GM21529 (cell line): ENCODE data around the gene VWA1.

Experiments used
- ATAC-seq: cut with Tn5 transposase; IDR thresholded peaks from one replicate; pipeline ENCODE4 v1.9.1; 2021; ENCODE audit not compliant: unreplicated experiment

Gene VWA1, protein sequence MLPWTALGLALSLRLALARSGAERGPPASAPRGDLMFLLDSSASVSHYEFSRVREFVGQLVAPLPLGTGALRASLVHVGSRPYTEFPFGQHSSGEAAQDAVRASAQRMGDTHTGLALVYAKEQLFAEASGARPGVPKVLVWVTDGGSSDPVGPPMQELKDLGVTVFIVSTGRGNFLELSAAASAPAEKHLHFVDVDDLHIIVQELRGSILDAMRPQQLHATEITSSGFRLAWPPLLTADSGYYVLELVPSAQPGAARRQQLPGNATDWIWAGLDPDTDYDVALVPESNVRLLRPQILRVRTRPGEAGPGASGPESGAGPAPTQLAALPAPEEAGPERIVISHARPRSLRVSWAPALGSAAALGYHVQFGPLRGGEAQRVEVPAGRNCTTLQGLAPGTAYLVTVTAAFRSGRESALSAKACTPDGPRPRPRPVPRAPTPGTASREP

DNA sequence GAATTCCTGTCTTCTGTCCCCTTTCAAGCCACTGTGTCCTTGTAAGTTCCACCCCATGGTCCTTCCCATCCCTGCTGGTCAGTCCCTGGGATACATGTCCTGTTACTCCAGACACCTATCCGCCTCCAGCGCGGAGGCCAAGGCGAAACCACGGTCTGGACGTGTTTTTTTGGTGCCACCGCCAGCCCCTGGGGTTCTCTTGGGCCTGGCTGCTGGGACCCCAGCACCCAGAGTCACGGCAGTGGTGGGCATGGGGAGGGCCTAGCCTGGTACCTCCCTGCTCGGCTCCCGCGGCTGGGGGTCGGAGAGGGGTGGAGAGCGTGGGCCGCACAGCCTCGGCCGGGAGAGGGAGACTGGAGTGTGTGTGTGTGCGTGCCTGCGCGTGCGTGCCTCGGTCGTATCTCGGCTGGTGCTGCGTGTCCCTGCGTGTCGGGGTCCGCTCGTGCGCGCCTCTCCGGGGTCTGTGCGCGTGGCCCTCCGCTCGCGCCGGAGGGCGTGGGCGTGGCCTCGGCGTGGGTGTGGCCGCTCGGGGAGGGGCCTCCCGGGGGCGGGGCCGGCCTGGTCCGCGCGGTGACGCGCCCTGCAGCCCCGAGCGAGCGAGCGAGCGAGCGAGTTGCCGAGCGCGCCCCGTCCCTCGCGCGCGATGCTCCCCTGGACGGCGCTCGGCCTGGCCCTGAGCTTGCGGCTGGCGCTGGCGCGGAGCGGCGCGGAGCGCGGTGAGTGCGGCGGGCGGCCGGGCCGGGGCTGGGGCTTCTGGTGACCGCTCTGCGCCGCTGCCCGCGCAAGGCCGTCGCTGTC is at the start of gene VWA1:
TSS of gene VWA1 (plus strand) at position 585 of the 798 bp plus-strand sequence. CDS start at position 644, 59 bp downstream.
- no peak for ATAC-seq

DNA sequence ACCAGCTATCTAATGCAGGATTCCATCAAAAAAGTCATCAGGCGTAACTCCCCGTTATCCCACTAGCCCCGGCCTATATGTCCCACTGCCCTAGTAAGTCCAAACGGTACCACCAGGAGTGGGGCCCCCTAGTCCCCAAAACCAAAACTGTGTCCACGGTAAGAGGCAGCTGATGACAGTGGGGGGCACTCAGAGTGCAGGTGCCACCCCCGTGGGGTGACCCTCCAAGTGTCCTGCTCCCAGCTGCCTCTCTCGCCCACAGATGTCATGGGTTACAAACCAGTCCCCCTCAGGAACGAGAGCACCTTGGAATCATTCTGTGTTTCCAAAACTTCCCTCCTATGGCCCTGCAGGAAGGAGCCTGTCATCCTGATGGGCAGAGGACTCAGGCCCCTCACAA is 49.6 kb upstream of the VWA1 start:
- ATAC-seq: no peak

DNA sequence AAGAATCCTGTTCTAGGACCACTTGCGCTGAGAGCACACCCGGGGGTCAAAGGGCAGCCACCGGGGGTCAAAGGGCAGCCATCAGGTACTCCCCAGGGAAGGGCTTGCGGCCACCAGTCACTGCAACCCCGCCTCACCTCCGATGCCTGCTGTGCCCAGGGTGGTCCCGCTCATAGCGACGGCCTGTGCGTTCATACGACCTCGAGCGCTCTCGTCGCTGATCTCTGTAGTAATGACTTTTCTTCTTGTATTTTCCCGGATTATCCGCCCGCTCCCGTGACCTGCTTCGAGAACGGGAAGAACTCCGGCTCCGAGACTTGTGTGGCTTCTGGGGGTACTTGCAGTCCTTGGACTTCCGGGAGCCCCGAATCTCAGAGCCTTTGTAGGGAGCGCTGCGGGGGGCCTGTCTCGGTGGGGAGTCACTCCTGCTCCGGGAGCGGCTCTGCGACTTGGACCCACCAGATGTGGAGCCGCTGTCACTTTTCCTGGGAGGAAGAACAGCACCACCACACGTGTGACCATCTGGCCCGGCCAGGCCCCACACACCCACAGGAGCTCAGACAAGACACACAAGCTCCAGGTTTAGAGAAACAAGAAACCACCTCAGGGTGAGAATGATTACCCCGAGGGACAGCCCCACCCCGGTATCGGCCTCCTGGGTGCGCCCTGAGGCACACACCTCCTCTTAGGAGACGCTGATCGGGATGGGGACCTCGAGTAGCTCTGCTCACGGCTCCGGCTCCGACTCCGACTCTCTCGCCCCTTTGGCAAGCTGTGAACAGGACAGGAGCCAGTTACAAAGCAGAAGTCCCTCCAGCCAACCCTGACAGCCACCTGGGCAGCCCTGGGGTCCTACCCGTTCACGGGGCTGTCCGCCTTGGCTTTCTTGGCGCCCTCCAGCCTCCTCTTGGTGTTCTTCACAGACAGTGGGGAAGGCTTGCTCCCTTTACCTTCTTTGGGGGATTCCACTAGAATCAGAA is 48.1 kb upstream of the VWA1 start:
- no peak for ATAC-seq

DNA sequence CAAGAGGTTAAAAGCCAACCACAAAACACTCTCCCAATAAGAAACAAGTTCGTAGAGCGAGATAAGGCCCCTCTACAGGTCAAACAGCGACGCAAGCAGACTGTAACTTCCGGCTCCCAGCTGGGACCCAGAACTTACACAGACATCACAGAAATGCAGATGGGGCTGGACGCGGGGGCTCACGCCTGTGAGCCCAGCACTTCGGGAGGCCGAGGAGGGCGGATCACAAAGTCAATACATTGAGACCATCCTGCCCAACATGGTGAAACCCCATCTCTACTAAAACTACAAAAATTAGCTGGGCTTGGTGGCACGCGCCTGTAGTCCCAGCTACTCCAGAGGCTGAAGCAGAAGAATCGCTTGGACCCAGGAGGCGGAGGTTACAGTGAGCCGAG is 47.4 kb upstream of the VWA1 start:
- ATAC-seq: no peak

DNA sequence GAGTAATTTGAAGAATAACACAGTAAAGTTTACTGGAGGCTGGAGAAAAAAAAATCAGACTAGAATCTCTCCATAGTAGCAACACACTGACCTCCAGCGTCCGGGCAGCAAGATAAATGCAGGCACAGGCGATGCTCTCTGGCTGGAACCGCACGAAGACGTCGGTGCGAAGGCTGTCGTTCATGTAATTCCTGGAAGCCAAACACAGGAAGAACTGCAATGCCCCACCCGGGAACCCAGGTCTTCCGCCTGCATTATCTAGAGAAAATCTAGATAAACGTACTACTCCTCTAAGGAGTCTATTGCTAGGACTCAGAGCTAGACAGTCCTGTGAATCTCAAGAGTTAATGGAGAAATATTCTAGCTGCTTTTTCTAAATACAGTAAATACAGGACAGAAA is 44.8 kb upstream of the VWA1 start:
- ATAC-seq: no peak

DNA sequence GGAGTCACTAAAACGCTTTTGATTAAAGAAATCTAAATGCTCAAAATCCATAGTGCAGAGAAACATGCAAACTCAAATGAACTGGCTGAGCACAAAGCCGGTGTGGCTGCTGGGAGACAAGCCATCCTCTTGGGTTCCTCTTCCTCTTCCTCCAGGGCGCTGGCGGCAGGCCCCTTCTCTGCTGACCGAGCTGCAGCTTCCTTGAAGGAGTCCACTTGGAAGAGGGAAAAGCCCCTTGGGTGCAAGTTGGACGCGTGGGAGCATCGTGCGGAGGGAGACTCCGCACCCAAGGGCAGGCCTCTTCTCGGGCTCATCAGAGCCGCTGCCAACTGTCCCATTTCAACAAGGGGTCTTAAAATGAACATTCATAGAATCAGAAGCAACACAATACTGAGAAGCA is 44.3 kb upstream of the VWA1 start:
- ATAC-seq: no peak

DNA sequence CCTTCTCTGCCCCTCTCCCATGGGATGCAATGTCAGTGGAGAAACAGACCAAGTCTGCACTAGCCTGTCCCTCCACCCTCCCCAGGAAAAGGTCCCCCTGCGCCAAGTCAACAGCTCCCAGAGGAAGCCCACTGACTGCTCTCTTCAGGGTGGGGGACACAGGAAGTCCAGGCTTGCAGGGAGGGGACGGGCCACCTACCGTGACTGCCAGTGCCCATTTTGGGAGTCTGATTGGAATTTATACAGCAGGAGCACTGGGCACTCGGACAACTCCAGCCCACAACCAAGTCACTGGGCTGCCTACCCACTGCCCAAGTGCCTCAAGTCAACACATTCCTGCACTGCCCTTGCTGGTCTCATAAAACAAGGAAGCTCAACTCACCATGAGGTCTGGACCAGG is 42.5 kb upstream of the VWA1 start:
- no peak for ATAC-seq

DNA sequence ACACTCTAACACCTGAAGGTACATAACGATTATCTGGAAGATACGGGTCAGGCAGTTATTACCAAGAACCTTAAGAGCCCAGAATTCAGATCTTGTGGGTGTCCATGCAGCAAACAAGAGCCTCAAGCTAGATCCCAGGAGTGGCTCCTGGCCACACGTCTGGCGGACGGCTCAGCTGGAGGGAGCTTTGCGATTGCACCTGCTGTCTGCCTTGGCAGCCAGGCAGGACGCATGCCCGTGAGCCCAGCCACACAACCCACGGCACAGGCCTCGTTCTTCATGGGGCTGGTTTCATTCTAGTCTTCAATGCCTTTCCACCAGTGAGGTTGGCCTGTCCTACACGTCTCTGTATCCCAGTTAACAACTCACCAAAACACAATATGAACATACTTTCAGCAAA is 42.1 kb upstream of the VWA1 start:
- ATAC-seq: no peak

DNA sequence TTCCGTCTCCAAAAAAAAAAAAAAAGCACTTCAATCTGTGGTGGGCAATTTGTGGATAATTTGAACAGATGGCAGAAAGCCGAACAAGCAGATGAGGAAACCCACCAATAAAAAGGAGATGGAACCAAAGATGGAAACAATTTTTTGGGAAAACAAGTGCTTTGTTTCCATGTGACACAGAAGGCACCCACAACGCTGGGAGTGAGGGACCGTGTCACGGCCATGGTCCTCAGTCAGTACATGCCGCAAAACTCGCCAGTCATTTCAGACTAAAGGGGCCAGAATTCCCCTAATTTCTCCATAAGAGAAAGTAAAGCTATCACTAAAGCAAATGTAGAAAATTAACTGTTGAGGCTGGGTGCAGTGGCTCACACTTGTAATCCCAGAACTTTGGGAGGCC is 41.4 kb upstream of the VWA1 start:
- ATAC-seq: no peak

DNA sequence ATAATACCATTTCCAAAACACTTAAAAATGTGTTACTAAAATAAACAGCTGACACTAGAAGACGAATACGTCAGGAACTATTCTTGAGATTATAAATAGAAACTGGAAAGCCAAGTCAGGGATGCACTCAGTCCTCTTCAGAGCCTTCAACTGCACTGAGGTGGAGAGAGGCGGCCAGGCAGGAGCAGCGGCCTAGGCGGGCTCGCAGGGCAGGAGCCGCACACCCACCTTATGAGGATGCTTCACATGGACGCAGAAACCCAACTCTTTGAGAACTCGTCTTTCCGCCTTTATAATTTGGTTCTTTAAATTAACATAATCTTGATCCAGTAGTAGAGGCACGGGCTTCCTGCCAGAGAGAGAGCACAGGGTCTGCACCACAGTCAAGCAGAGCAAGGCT is 40.3 kb upstream of the VWA1 start:
- ATAC-seq: no peak

DNA sequence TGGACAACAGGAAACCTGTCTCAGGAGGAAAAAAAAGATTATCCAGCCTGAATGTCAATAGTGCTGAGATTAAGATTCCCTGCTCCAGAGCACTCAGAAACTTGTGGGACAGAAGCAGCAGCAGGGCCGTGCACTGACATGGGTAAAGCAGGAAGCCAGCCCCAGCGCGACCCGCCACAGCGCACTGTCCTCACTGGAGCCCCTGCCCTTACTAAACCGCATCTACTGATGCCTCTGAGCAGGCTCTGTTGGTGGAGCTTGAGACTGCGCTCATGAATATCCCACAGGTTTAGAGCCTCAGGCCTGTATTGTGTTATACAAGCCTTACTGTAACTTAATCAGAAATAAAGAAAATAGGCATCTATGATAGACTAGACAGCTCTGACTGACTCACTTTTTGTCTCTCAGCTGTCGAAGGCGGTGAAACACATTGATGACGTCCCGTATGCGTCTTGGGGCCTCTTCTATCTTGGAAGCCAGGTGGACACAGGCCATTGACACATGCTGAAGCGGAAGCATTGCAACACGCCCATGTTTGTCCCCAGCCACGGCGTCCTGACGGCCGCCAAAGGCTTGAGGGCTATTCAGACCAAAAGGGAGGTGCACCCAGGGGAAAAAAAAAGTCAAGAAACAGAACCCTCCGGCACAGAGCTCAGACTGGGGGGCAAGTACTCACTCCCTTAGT is 37.5 kb upstream of the VWA1 start:
- ATAC-seq: no peak

DNA sequence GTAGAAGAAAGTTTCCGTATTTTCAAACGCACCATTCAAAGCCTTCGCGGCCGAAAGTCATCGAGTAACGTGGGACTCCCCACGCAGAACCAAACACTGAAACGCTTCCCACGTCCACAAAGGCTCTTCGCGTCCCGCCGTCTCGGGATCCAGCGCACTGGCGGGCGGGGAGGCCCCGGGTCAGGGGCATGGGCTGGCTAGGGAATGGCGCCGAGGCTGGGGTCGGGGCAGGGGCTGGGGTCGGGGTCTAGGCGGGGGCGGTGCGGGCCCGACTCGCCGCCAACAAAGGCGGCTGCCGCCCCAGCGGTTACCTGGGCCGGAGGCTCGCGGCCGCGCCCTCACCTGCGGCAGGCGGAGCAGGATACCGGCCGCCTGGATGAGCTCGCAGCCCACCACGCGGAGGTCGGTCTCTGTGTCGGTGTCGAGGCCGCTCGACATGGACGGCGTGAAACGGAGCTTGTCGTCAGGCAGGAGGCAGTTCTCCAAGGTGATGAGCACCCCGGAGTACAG is 36.8 kb upstream of the VWA1 start:
- peak; percentile 4 for ATAC-seq

DNA sequence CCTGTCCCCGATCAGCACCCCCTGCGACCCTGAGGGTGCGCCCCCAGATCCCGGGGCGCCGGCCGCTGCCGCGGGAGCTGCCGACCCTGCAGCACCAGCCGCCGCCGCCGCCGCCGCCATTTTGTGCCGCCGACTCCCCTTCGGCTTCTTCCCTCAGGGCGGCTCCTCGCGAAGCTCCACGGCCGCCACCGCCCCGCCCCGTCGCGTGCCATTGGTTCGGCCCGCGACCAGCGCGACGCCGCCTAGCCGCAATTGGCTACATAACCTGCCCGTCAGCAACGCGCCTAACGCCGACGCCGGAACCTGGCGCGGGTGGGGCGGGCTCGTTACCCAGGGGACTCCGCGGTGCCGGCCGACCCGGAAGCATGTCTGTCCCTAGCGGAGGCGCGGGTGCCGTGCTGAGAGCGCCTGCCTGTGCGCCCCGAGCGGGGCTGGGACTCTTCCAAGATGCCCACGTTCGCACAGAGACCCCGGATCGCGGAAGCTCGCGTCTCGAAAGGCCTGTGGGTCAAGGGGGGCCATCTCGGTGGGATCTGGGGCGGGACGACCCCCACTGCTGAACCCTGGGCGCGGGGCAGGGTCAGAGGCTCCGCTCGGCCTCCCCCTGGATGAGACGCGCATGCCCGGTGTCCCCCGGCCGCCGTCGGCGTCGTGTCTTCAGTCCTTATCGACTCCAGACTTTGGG is 36.2 kb upstream of the VWA1 start, which contains the start of gene CCNL2:
TSS of gene CCNL2 (minus strand) at position 149 of the 685 bp plus-strand sequence. CDS start at position 120, 29 bp downstream.
- peak; percentile 93 for ATAC-seq

DNA sequence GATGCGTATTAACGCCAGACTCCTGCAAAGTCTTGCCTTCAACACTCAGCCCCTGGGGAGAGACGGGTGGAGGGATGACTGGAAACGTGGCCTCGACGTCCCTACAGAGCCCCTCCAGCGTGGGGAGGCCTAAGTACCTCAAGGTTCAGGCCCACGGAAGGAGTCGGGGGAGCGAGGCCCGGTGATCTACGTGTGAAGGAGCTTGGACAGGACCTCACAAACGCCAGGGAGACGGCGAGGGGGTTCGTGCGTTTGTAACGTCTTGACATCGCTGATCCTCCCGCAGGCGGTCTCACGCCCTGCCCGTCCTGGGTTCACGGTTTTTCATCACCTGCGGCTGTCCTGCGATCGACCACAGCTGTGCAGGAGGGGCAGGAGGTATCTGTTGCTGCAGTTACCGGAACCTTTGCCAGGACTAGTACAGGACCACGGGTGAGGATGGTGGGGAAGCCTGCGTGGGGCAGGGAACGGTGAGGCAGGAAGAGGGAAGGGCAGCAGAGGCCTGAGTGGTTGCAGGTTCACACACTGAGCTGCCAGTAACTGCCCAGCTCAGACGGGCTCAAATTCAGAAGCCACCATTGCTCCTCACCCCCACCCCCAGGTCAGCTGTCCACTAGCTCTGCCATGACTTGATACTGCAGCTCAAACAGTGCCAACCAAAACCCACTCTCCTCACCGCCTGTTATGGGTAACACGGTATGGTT is 35.5 kb upstream of the VWA1 start:
- ATAC-seq: no peak

DNA sequence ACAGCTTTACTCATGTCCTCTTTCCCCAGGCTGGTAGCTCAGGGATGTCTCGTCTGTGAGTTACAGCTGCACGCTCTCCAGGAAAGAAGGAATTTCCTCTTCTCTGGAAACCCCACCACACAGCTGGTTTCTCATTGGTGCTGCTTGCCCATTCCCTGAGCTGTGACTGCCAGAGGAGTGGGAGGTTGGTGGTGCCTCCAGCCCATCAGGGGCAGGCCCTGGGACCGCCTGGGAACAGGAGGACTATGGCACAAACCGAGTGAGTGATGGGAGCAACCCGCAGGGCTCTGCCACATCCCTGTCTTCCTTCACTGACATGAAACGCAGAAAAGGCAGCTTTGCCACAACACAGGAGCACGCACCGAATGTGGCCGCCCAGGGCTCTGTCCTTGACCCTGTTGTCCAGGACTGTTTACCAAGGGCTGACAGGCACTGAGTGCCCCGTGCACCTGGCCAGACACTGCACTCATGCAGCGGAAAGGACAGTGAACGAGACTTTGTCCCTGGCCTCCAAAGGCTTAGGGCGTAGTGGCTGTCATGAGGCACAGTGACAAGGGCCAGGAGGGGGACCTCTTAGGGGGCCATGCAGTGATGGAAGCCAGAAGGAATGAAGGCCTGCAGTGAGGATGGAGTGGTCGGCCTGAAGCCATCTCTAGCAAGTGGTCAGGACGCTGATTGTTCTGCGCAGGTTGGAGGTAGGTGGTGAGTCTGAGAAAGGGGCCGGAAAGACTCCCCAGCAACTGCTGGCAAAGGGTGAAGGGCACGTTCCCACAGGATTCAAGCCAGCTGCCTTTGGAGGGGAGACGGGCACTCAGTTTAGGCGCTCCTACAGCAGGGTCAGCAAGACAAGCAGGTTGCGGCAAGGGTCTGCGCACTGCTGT is 34.7 kb upstream of the VWA1 start:
- ATAC-seq: no peak

DNA sequence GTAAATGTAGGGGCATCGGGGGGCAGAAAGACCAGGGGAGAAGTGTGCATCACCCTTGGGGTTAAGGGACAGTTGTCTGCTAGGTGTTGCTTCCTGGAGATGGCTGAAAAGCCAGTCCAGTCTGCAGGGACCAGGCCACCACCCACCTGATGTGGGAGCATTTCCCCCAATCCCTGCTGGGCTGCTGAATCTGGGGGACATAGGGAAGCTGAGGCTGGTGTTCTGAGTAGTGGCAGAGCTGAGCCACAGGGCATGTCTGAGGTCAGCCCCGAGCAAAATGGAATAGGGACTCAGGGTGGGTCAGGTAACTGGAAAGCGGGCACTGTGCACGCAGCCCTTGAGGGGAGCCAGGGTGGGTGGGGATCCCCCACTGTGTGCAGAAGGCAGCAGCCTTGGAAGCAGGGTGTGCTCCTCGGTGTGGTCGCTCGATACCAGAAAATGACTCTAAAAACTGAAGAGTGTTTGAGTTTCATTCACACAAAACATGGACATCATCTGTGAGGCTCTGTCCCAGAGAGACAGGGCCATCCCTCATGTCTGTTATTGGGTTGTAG is 34.0 kb upstream of the VWA1 start:
- ATAC-seq: no peak

DNA sequence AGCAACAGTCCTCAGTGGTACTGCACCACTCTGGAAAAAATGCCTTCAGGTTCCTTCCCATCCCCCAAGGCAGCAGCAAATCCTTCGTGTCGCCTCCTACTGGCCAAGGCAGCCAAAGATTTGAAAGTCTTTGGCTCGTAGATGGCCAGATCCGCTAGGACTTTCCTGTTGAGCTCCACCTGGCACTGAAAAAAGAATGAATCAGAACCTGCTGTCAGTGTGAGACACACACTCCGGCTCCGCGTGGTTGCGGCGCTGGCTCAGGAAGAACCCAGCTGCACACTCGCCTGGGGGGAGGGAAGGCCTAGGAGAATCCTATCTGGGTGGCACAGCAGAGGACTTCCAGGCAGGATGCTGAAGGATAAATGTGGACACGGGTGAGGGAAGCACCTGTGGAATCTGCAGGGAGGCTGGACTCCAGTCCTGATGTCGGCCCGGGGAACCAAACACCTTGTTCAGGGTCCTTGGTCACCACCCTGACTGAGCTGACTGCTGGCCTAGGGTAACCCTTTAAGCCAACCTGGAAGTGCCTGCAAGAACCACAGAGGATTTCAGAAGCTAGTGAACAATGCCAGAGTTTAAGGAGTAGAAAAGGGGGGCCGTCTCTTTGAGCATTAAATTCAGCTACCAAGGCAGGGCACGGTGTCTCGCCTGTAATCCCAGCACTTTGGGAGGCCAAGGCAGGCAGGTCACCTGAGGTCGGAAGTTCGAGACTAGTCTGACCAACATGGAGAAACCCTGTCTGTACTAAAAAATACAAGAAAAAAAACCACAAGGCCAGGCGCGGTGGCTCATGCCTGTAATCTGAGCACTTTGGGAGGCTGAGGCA is 33.2 kb upstream of the VWA1 start:
- ATAC-seq: no peak
